HG03432 (cell line): ENCODE results near the gene DUS1L.
A peak's percentile ranks its signal among the peaks of the same experiment; 100 is the strongest.
"Not testable (repeated sequence)": the region's sequence is repeated elsewhere in the genome, so short reads cannot be mapped to it uniquely, and the experiment has no call there.

Source experiments
- ATAC-seq: cut with Tn5 transposase; IDR thresholded peaks from one replicate; pipeline ENCODE4 v1.9.1; 2021; ENCODE audit warnings: mild to moderate bottlenecking, moderate library complexity; ENCODE audit not compliant: unreplicated experiment

The DUS1L gene

GRCh38 chr17:82046903-82047302 is 18.7 kb downstream of the DUS1L start:
- no peak for ATAC-seq

- no peak for ATAC-seq
Observed at GRCh38 chr17:82045936-82046484, 19.6 kb downstream of the DUS1L start.

- ATAC-seq, result no peak
Observed at GRCh38 chr17:82043507-82043906, 22.1 kb downstream of the DUS1L start.

GRCh38 chr17:82042649-82043048 is 23.0 kb downstream of the DUS1L start:
- no peak for ATAC-seq

GRCh38 chr17:82041144-82041814 is 24.3 kb downstream of the DUS1L start:
- ATAC-seq, result no peak

- ATAC-seq, result no peak
Observed at GRCh38 chr17:82039695-82040299, 25.8 kb downstream of the DUS1L start.

GRCh38 chr17:82038796-82039409 is 26.7 kb downstream of the DUS1L start:
- not testable (repeated sequence) for ATAC-seq

- no peak for ATAC-seq
Observed at GRCh38 chr17:82037889-82038195, 27.8 kb downstream of the DUS1L start.

GRCh38 chr17:82037092-82037888 is 28.3 kb downstream of the DUS1L start, which contains the start of gene DCXR:
TSS of gene DCXR (minus strand) at chr17:82037697. CDS start at chr17:82037682, 15 bp downstream.
- ATAC-seq, result peak; percentile 86

GRCh38 chr17:82036634-82037091 is 28.9 kb downstream of the DUS1L start:
- ATAC-seq, result no peak

- no peak for ATAC-seq
Observed at GRCh38 chr17:82035956-82036633, 29.5 kb downstream of the DUS1L start.

GRCh38 chr17:82035488-82035887 is 30.1 kb downstream of the DUS1L start:
- ATAC-seq, result no peak

- ATAC-seq, result no peak
Observed at GRCh38 chr17:82034371-82035011, 31.1 kb downstream of the DUS1L start.

GRCh38 chr17:82033359-82034085 is 32.1 kb downstream of the DUS1L start:
- ATAC-seq, result no peak

GRCh38 chr17:82031885-82032627 is 33.5 kb downstream of the DUS1L start:
- ATAC-seq, result no peak

- ATAC-seq, result no peak
Observed at GRCh38 chr17:82031303-82031884, 34.2 kb downstream of the DUS1L start, which contains the start of gene RAC3. TSS of gene RAC3 (plus strand) at chr17:82031678. CDS start at chr17:82031762, 84 bp downstream.

- peak; percentile 43 for ATAC-seq
Observed at GRCh38 chr17:82030470-82031302, 34.9 kb downstream of the DUS1L start.
